Testis (tissue), 3 donors: ENCODE results near the gene MYO1D. TPM values are rescaled to one million over a fixed set of nuclear protein-coding genes. Genes with fewer than 3 reads are reported as not detected.

Experiments
- DNase-seq: peaks from one replicate; pipeline ENCODE4 v3.0.0-alpha.2; 2019
- H3K27ac ChIP-seq, 2 donors: fragments of 200-600 bp; sonication (generic); one replicate each; pipeline ENCODE4 v1.5.1; 2019
- H3K27me3 ChIP-seq: fragments of 200-600 bp; sonication (generic); one replicate; pipeline ENCODE4 v1.5.1; 2019
- H3K36me3 ChIP-seq: fragments of 200-600 bp; sonication (generic); one replicate; pipeline ENCODE4 v1.5.1; 2017; ENCODE audit warnings: low read depth; ENCODE audit errors: missing control alignments
- H3K4me1 ChIP-seq: fragments of 200-600 bp; sonication (generic); one replicate; pipeline ENCODE4 v1.5.1; 2019
- H3K4me3 ChIP-seq, 2 donors: fragments of 200-600 bp; sonication (generic); one replicate each; pipeline ENCODE4 v1.5.1; 2017 to 2019
- H3K9me3 ChIP-seq: fragments of 200-600 bp; sonication (generic); one replicate; pipeline ENCODE4 v1.5.1; 2017
- POLR2A ChIP-seq: fragments of 450-650 bp; IDR thresholded peaks from one replicate; pipeline ENCODE4 v1.6.1; 2017; ENCODE audit warnings: antibody characterized with exemption, mild to moderate bottlenecking, moderate library complexity
- WGBS, 2 donors: methylation state at CpG; one replicate each; pipeline ENCODE4 v1.1.5; 2018; 5-methylcytosine and 5-hydroxymethylcytosine counted together
- intact Hi-C: fragments of 100-400 bp; cut with DNase I; formaldehyde crosslinking; loops from one replicate; pipeline ENCODE4 v1.15.1; 2023; ENCODE audit warnings: low total_unique reads
- polyA plus RNA-seq: library from polyadenylated mRNA; stranded (reverse); fragments of 350-450 nt; fragmentation: Illumina TruSeq; extraction: RNeasy Lipid Tissue Mini Kit (QIAGEN cat#74804); gene quantifications from one replicate; pipeline ENCODE4 v1.2.3, GENCODE V29; 2014; ENCODE audit warnings: low read depth, low replicate concordance; ENCODE audit not compliant: insufficient read depth
- total RNA-seq, 2 donors: library from RNA; depleted of rRNA; stranded (reverse); fragments of >200 nt; gene quantifications; one replicate each; pipeline ENCODE4 v1.2.3, GENCODE V29; 2016
- TF ChIP-seq, protein P1 (sequence below), 3 experiments: fragments of 450-650 bp in 2 of 3; fragments of 200-600 bp in 1 of 3; sonication (generic) in 1 of 3; IDR thresholded peaks; one replicate each; pipeline ENCODE4 v1.5.1; 2016 to 2019; ENCODE audit warnings: antibody characterized with exemption in 3 of 3, mild to moderate bottlenecking in 2 of 3, moderate library complexity in 1 of 3

Gene MYO1D
- total and polyA plus RNA-seq, 3 donors from 2014 or later = 29.5 to 34.1 (median 33.6) TPM

DNA sequence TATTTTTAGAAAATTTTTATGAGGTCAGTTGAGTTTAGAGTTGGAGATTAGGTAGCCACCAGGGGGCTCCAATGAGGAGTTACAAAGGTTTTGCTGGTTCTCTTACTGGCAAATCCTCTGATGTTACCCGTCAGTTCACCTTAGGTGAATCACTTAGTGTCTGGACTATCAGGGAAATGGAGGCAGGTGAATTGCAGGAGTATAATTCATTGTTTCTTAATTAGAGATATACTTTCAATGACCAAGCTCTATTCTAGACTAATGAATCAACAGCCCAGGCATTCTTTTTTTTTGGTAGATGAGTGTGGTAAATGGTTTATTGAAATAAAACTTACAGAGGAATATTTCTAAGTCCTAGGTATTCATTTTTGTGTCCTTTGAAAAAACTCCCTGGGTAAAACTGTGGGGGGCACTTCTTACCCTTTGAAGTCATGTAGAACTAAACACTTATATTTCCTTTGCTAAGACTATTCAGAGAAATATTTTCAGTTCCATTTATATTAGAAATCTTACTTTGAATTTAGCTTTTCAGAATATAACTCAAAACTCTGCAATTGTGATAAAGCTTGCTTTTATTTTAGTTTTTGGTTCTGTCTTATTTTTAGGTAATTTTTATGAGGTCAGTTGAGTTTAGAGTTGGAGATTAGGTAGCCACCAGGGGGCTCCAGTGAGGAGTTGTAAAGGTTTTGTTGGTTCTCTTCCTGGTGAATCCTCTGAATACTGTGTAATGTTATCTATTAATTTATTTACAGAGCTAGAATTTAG lies 414.9 kb downstream of the MYO1D start:
- WGBS, 2 donors = 37 to 61% methylated on average over 1 of the region's 1 CpG
- Histone ChIP-seq H3K9me3 (no peaks in the 10 kb centered on the region), H3K27ac (no peak overlapping the region), H3K4me1 (no peaks in the 10 kb centered on the region), H3K36me3 (no peaks in the 10 kb centered on the region), H3K4me3 (no peak overlapping the region), H3K27me3 (no peaks in the 10 kb centered on the region)
- peak; percentile 70 for DNase-seq
- intact Hi-C loops = no loop called here
- no peak for TF ChIP-seq POLR2A
- TF ChIP-seq, protein P1, sequence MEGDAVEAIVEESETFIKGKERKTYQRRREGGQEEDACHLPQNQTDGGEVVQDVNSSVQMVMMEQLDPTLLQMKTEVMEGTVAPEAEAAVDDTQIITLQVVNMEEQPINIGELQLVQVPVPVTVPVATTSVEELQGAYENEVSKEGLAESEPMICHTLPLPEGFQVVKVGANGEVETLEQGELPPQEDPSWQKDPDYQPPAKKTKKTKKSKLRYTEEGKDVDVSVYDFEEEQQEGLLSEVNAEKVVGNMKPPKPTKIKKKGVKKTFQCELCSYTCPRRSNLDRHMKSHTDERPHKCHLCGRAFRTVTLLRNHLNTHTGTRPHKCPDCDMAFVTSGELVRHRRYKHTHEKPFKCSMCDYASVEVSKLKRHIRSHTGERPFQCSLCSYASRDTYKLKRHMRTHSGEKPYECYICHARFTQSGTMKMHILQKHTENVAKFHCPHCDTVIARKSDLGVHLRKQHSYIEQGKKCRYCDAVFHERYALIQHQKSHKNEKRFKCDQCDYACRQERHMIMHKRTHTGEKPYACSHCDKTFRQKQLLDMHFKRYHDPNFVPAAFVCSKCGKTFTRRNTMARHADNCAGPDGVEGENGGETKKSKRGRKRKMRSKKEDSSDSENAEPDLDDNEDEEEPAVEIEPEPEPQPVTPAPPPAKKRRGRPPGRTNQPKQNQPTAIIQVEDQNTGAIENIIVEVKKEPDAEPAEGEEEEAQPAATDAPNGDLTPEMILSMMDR (IDR thresholded peaks at IDR 0.05) = peak; percentile 41 to 52 (median 43)

DNA sequence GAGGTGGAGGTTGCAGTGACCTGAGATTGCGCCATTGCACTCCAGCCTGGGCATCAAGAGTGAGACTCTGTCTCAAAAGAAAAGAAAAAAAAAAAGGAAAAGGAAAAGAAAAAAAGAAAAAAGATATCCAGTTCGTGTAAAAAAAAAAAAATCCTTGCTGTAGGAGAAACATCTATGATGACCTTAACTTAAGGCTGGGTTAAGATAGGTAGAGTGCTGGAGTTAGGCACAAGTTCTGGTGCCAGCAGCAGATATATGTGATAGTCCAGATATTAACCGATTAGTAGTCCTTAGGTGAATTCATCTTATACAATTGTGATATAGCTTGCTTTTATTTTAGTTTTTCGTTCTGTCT lies 415.4 kb downstream of the MYO1D start:
- DNase-seq = no peak
- no peaks in the 10 kb centered on the region for H3K27me3 ChIP-seq
- H3K4me3 ChIP-seq = no peak overlapping the region
- 71 to 72% methylated on average over 4 of the region's 4 CpGs for WGBS, 2 donors
- H3K4me1 ChIP-seq = no peaks in the 10 kb centered on the region
- no peaks in the 10 kb centered on the region for H3K9me3 ChIP-seq
- intact Hi-C loops = no loop called here
- TF ChIP-seq POLR2A = no peak
- TF ChIP-seq, protein P1 (IDR thresholded peaks at IDR 0.05) = no peak
- H3K36me3 ChIP-seq = no peaks in the 10 kb centered on the region
- no peak overlapping the region for H3K27ac ChIP-seq

DNA sequence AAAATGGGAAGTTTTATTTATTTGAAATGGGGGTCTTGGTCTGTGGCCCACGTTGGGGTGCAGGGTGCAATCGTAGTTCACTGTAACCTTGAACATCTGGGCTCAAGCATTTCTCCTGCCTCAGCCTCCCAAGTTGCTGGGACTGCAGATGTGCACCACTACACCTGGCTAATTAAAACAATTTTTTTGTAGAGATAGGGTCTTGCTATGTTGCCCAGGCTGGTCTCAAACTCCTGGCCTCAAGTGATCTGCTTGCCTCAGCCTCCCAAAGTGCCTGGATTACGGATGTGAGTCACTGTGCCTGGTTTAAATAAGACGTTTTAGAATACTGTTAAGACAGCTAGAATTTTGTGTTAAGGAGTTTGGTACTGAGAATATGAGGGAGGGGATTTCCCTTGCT lies 416.9 kb downstream of the MYO1D start:
- Histone ChIP-seq H3K27ac (no peak overlapping the region), H3K9me3 (no peaks in the 10 kb centered on the region), H3K27me3 (no peaks in the 10 kb centered on the region), H3K4me1 (no peaks in the 10 kb centered on the region), H3K36me3 (no peaks in the 10 kb centered on the region), H3K4me3 (no peak overlapping the region)
- TF ChIP-seq, protein P1 (IDR thresholded peaks at IDR 0.05) = no peak
- TF ChIP-seq POLR2A = no peak
- DNase-seq = no peak
- intact Hi-C loops = no loop called here
- 91 to 92% methylated on average over 4 of the region's 4 CpGs for WGBS, 2 donors

DNA sequence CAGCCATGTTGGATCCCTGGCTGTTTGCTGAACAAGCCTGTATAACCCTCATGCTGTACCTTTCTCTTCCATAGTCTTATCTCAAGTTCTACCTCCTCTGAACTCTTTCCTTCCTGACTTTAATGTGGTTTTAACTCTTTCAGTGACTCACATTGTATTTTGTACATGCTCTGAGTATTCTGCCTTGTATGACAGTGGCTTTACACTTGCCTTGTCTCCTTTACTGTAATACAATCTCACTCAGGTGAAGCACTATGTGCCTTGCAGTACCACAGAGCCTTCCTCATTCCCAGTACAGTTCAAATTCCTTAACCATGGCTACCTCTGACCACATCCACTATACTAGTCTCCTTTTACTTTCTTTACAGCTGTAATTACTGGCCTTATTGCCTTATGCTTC lies 418.6 kb downstream of the MYO1D start:
- no peaks in the 10 kb centered on the region for H3K36me3 ChIP-seq
- H3K9me3 ChIP-seq = no peaks in the 10 kb centered on the region
- intact Hi-C loops = no loop called here
- H3K4me3 ChIP-seq = no peak overlapping the region
- H3K4me1 ChIP-seq = no peaks in the 10 kb centered on the region
- TF ChIP-seq POLR2A = no peak
- TF ChIP-seq, protein P1 (IDR thresholded peaks at IDR 0.05) = no peak
- no peak overlapping the region for H3K27ac ChIP-seq
- no peaks in the 10 kb centered on the region for H3K27me3 ChIP-seq
- DNase-seq = no peak

DNA sequence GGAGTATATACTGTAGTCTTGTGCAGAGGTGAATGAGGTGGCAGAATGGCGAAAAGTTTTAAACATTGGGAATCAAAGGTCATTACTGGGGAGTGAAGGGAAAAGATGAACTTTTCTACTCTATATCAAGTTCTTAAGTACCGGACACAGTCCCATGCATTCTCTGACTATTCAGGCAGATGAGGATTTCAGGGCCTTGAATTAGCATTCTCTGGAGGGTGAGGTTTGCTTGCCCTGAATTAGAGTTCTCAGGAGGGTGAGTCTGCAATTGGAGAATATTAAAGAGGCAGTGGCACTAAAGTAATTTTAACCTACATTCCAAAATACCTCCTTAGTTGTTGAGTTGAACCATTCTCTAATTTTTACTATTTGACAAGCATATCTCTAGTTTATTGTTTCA lies 423.6 kb downstream of the MYO1D start:
- no peak for TF ChIP-seq POLR2A
- TF ChIP-seq, protein P1 (IDR thresholded peaks at IDR 0.05) = no peak
- intact Hi-C loops = no loop called here
- Histone ChIP-seq H3K4me1 (no peaks in the 10 kb centered on the region), H3K36me3 (no peaks in the 10 kb centered on the region), H3K27ac (no peak overlapping the region), H3K9me3 (no peaks in the 10 kb centered on the region), H3K27me3 (no peaks in the 10 kb centered on the region), H3K4me3 (no peak overlapping the region)
- DNase-seq = no peak
- WGBS, 2 donors = 89 to 98% methylated on average over 2 of the region's 2 CpGs
